Measurements from ENCODE around the gene UMODL1.
A peak's percentile ranks its signal among the peaks of the same experiment; 100 is the strongest.

UMODL1 gene, protein sequence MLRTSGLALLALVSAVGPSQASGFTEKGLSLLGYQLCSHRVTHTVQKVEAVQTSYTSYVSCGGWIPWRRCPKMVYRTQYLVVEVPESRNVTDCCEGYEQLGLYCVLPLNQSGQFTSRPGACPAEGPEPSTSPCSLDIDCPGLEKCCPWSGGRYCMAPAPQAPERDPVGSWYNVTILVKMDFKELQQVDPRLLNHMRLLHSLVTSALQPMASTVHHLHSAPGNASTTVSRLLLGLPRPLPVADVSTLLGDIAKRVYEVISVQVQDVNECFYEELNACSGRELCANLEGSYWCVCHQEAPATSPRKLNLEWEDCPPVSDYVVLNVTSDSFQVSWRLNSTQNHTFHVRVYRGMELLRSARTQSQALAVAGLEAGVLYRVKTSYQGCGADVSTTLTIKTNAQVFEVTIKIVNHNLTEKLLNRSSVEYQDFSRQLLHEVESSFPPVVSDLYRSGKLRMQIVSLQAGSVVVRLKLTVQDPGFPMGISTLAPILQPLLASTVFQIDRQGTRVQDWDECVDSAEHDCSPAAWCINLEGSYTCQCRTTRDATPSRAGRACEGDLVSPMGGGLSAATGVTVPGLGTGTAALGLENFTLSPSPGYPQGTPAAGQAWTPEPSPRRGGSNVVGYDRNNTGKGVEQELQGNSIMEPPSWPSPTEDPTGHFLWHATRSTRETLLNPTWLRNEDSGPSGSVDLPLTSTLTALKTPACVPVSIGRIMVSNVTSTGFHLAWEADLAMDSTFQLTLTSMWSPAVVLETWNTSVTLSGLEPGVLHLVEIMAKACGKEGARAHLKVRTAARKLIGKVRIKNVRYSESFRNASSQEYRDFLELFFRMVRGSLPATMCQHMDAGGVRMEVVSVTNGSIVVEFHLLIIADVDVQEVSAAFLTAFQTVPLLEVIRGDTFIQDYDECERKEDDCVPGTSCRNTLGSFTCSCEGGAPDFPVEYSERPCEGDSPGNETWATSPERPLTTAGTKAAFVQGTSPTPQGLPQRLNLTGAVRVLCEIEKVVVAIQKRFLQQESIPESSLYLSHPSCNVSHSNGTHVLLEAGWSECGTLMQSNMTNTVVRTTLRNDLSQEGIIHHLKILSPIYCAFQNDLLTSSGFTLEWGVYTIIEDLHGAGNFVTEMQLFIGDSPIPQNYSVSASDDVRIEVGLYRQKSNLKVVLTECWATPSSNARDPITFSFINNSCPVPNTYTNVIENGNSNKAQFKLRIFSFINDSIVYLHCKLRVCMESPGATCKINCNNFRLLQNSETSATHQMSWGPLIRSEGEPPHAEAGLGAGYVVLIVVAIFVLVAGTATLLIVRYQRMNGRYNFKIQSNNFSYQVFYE

DNA sequence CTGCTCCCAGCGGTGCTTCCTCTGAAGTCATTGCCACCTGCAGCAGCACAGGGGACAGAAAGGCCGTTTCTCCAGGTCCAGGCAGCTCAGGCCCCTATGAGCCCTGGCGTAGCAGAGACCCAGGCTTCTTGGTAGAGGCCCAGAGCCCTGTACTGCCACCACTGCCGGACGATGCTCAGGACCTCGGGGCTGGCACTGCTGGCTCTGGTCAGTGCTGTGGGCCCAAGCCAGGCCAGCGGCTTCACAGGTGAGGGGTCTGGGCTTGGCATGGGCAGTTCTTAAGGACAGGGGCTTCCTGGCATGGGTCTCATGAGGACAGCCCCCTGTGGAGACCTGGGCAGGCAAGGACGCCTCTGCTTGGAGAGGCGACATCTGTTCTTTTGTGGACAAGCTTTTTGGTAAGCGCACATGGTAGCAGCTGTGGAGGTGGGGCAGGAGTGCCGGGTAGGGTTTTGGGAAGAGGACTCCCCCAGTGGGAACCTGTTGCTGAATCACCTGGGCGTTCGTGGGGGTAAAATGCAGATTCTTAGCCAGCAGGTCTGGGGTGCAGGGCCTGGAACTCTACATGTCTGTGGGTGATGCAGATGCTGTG lies at the start of gene UMODL1:
UMODL1 (plus strand) TSS at position 172 of the 592 bp plus-strand sequence; CDS start at position 172, 0 bp downstream.
- no peak for DNase-seq (ENCODE audit: low spot score)

DNA sequence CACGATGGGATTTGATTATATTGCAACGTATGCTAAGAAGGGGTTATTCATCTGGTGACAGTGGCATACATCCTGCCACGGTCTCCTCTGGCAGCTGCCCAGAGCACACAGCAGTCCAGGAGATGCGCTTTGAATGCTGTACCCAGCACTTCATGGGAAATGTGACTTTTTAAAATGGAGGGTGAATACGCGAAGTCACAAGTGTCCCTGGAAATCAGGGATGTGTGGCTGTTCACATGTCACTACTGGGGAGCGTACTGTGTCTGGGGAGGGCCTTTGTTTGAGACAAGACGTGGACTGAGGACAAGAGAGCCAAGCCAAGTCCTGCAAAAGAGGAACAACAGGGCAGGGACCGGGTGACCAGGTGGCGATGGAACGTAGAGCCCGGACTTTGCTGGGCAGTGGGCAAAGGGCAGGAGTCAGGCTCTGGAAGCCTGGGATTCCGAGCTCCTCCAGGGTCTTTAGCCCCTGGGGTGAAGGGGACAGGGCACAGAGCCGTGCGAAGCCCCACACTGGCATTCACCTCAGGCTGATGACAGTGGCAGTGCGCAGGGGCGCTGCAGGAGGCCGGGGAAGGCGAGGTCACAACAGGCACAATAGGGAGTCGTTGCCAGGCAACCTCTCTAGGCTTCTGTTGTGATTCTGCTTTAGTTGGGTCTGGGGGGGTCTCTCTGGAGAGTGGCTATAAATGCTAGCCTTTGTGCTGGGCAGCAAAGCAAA lies 49.6 kb upstream of the UMODL1 start:
- no peak for DNase-seq (ENCODE audit: low spot score)

DNA sequence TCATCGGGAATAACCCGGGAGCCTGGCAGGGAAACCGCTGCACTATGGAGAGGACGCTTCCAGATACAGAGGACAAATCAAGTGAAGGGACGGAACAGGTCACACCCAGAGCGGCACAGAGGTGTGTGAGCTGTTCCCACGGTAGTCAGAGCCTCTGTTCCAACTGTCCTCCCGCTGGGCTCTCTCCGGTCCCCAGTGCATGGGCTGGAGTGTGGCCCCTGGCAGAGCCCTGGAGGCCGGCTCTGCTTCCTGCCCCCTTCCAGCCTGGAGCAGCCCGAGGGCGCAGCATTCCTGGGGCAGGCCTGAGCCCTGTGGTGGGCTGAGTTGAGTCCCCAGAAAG lies 49.1 kb upstream of the UMODL1 start:
- DNase-seq (ENCODE audit: low spot score): no peak

DNA sequence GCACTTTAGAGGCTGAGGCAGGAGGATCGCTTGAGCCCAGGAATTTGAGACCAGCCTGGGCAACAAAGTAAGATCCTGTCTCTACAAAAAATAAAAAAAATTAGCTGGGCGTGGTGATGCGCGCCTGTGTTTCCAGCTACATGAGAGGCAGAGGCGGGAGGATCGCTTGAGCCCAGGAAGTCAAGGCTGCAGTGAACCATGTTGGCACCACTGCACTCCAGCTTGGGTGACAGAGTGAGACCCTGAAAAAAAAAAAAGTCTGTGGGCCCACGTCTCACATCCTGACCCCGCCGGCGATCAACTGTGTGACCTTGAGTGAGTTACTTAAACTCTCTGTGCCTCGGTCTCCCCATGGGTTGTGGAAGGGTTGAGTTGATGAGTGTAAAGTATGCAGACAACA lies 48.2 kb upstream of the UMODL1 start:
- no peak for DNase-seq (ENCODE audit: low spot score)

DNA sequence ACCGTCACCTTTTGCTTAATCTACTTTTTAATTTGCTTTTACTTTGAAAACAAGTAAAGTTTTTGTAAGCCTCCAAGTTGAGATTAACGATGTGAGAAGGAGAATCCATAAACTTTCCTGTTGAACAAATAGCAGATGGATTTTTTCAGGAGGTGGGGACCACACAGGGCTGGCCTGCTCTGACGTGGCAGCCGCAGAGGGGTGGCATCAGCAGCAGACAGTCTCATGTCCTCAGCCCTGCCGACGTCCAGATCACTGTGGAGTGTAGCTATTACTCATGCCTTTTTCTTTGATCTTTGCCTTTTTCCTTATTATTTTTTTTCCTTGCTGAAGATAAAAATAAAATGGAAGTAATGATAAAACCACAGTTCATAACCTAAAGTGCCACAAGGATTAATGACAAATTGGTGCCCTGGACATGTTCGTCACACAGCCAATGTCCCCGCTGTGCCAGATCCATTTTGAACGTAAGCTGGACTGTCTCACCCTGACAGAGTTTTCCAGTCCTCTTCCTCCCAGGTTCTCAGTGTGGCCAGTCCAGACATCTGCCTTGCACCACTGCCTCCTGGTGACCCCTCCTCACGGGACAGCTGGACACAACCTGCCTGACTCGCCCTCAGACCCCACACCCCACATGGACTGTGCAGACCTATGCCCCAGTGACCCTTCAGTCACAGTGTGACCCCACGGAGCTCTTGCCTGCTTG lies 45.6 kb upstream of the UMODL1 start:
- peak; percentile 40 for DNase-seq (ENCODE audit: low spot score)

DNA sequence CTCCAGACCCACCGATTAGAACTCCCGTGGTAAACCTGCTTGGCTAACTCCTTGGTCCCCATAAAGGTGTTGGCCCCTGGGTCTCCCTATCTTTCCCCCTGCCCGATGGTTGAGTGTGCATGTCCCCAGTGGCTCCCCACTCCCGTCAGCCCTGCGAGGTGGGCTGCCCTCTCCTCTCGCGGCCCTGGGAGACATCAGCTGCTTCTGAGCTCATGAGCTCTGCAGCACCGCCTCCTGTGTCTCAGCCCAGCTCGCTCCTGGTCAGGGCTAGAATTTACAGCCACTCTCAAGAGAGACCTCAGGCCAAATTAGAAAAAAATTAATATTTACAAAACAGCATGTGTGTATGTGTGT lies 45.1 kb upstream of the UMODL1 start:
- no peak for DNase-seq (ENCODE audit: low spot score)

DNA sequence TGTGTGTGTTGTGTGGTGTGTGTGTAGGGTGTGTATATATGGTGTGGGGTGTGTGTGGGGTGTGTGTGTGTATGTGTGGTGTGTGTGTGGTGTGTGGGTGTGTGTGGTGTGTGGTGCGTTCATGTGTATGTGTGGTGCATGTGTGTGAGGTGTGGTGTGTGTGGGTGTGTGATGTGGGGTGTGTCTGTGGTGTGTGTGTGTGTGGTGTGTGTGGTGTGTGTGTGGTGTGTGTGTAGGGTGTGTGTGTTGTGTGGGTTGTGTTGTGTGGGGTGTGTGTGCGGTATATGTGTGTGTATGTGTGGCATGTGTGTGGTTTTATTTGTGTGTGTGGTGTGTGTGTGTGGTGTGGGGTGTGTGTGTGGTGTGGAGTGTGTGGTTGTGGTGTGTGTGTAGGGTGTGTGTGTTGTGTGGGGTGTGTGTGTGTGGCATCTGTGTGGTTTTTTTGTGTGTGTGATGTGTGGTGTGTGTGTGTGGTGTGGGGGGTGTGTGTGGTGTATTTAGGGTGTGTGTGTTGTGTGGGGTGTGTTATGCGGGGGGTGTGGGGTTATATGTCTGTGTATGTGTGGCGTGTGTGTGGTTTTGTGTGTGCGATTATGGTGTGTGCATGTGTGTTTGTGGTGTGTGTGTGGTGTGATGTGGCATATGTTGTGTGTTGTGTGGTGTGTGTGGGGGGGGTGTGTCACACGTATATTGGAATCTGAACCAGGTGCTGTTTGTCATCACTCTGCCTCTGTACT lies 43.9 kb upstream of the UMODL1 start:
- no peak for DNase-seq (ENCODE audit: low spot score)

DNA sequence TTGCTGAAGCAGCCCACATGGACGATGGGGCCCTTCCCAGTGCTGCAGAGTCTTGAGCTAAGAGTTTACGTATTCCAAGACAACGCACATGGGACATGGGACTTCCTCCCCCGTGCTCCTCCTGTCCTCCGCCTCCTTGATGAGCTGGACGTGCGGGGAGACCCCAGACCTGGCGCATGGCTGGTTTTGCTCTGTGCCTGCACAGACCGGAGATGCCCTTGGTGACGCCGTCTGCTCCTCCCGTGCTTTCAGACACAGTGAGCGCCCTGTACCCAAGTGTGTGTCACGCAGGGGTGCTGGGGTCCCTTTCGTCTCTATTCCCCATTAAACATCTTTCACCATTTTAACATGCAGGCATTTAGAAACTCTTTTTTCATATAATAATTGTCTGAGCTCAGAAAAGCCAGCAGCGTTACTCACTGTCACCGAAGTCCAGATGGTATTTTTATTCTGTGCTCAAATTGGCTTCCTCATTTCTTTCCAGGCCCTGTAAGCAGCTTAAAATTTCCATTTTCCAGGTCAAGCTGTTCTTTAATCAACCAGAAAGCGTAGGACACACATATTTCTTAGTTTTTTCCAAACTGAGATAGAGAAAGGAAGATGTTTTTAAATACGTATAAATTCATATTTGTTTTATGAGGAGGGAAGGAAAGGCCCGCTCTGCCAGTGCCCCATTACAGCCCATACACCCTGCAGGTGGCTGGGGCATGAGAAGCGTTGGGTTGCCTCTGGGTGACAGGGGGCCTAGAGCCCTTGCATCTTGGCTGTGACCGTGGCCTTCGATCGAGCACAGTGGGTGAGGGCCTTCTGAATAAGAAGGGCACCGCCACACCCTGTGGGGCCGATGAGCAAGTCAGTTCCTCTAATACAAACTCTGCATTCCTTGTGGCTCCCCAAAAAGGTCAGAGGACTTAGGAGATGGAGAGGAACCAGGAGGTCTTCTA lies 43.0 kb upstream of the UMODL1 start:
- DNase-seq (ENCODE audit: low spot score): no peak

DNA sequence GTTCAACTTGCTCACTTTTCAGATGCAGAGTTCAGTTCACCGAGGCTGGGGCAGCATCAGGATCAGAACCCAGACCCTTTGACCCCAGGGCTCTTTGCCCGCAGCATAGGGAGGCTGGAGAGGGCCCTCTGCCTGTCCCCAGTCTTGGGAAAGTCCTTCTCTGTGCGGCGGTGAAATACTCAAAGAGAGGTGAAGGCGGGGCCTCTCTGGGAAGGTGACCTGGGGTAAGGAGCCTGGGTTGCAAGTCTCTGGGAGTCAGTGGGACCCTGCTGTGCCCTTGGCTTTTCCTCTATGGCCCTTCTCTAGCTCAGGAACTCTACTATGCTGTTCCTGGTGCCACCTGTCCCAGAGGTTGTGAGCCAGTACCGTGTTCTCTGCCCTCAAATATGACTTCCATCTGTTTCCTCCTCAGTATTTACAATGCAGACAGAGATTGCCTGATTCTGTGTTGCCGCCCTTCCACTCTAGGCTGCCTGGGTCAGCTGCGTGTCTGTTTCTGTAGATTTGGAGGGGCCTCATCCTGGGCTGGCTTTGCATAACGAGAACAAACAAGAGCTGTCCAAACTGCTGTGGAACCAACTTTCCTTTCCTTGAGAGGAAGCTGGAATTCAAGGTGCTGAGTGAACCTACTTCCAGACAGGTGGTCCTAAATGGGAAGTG lies 42.2 kb upstream of the UMODL1 start:
- DNase-seq (ENCODE audit: low spot score): no peak

DNA sequence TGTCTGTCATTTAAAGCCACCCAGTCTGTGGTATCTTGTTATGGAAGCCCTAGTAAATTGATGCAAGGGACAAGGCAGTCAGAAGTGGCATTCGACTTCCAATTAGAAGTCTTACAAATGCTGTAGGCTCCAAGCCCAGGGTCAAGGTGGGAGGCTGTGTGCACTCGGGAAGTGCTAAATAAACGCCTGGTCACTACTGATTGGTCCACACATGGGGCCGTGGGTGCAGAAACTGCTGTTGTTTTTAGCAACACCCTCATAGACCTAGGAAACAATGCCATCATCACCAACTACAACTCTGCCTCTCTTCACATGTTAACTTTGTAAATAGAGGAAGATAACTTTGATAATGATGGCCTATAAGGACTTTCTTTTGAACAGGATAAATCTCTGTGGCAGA lies 40.8 kb upstream of the UMODL1 start:
- DNase-seq (ENCODE audit: low spot score): no peak

DNA sequence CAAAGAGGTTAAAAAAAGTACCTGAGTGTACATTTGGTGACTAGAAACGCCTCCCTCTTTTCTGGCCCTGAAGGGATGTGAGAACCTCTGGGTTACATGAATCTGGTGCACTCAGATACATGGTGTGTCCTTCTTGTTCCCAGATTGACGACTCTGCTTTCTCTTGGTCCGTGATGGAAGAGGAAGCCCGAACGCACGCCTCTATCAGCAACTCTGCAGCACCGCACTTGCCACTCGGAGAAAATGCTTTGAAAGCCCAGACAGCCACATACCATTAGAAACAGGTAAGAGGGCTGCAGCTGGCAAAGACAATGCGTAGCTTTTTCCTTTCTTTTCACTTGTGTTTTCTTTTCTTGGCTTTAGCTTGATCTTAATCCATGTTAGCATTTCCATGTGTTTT lies 39.9 kb upstream of the UMODL1 start:
- DNase-seq (ENCODE audit: low spot score): no peak

DNA sequence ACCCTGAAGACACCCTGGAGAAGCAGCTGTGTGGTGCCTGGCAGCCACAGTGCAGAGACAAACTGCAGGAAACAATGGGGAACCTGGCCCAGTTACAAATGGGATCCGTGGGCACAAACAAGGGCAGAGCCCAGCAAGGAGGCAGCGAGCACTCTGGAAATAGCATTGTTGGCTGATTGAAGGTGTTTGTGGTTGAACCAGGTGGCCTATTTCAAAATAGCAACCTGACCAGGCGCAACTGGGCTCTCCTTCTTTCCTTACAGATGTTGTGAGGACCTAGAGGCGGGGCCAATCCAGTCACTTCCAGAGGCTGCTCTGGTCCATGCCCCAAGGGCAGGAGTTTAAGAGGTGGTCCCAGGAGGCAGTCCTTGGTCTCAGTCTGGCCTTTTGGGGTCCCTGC lies 39.3 kb upstream of the UMODL1 start:
- DNase-seq (ENCODE audit: low spot score): no peak

DNA sequence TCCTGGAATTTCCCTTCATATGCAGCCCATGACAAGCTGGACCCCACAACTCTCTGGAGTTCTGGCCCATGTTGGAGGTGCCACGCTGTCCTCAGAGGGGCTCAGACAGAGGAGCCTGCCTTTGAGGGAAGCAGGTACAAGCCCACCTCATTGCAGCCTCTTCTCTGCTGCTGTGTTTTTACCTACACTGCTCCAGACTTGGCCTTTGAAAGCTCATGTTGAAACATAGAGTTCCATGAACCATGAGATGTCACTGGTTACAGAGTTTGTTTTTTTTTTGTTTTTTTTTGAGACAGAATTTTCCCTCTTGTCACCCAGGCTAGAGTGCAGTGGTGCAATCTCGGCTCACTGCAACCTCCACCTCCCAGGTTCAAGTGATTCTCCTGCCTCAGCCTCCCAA lies 38.9 kb upstream of the UMODL1 start:
- DNase-seq (ENCODE audit: low spot score): no peak

DNA sequence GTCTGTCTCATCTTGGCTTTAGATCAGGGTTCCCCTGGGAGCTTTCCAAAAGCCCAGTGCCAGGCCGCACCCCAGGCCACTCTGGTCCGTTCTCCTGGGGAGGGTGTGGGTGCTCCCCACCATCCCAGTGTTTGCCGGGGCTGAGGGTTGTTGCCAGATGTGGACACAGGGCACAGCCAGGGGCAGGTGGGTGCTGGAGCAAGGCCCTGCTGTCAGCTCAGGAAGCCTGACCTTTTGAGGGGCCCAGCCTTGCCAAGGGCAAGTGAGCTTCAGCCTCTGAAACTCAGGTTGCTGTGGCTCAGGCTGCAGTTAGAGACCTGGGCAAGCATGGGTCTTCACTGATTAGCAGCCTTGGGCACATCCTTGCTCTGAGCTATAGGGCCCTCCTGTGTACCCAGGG lies 38.1 kb upstream of the UMODL1 start:
- no peak for DNase-seq (ENCODE audit: low spot score)

DNA sequence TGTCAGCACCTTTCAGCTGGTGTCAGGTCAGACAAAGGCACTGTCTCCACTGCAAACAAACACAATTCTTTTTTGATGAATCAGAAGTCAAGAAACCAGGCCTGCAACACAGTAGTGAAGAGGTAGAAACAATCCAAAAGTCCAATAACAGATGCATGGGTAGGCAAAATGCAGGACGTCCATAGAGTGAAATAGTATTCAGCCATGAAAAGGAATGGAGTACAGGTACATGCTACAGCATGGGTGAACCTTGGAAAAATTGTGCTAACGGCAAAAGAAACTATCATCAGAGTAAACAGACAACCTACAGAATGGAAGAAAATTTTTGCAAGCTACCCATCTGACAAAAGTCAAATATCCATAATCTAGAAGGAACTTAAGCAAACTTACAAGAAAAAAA lies 34.8 kb upstream of the UMODL1 start:
- no peak for DNase-seq (ENCODE audit: low spot score)

DNA sequence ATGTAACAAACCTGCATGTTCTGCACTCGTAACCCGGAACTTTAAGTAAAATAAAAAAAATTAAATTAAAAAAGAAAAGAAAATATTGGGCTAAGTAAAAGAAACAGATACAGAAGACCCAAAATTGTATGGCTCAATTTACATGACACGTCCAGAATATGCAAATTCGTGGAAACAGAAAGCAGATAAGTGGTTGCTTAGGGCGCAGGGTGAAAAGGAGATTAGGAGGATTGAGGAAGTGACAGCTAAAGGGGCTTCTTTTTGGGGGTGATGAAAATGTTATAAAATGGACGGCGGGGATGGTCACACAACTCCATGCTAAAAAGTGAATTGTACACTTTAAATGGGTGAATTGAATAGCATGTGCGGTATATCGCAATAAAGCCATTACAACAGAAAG lies 33.6 kb upstream of the UMODL1 start:
- no peak for DNase-seq (ENCODE audit: low spot score)

DNA sequence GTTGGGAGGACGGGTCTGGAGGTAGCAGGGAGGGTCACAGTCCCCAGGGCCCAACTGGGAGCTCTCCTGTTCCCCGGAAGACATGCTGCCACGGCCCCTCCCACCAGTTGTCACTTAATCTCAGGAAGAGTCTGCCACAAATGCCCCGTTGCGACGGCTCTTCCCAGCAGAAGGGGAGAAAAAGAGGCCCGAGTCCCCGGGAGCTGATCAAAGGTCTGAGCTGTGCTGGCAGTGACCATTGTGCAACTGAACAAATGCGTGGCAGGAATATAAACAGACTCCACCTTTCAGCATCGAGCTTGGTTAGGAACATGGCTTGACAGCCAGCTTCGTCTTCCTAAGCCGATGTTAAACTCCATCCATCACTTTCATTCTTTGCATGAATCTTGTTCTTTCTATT lies 33.2 kb upstream of the UMODL1 start:
- no peak for DNase-seq (ENCODE audit: low spot score)

DNA sequence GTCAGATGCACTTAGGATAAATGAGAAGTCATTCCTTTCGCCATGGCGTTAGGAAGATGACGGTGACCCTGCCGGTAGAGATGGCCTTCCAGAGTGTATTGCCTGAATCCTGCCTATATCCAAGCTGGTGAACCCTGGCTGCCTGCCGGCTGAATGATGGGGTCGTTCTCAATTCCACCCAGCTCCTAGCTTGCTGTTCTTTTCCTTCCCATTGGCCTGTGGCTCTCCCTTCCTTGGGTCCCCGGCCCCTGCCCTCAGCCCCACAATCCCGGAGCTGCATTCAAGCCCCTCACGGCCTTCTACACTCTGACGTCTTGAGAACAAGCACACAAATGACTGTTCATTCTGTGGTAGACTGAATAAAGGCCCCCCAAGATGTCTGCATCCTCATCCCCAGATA lies 32.7 kb upstream of the UMODL1 start:
- no peak for DNase-seq (ENCODE audit: low spot score)

Data from AG08395 (cell line).